Adrenal gland (tissue), 12 donors: ENCODE data around the gene GALNT12. TPM values are rescaled to one million over a fixed set of nuclear protein-coding genes. Genes with fewer than 3 reads are reported as not detected.
A peak's percentile ranks its signal among the peaks of the same experiment; 100 is the strongest.

Experiments used
- DNase-seq, 7 donors: peaks; one replicate each; pipeline ENCODE4 v3.0.0-alpha.2; 2019 to 2020
- H3K27ac ChIP-seq, 5 donors: fragments of 200-600 bp; sonication (generic) in 4 of 5; 1 replicate in 3 of 5; 2 replicates in 2 of 5; pipeline versions ENCODE4 v1.5.1 to v1.8.0; 2016 to 2020; ENCODE audit warnings: mild to moderate bottlenecking in 1 of 5
- H3K27me3 ChIP-seq: fragments of 200-600 bp; 2 replicates; pipeline ENCODE4 v1.8.0; 2021
- H3K36me3 ChIP-seq, 2 donors: fragments of 200-600 bp; replicated peaks in 1 of 2; 1 replicate in 1 of 2; 2 replicates in 1 of 2; pipeline versions ENCODE4 v1.5.1 to v1.8.0; 2018 to 2022
- H3K4me1 ChIP-seq, 2 donors: fragments of 200-600 bp; replicated peaks in 1 of 2; 1 replicate in 1 of 2; 2 replicates in 1 of 2; pipeline versions ENCODE4 v1.5.1 to v1.8.0; 2018 to 2021
- H3K4me3 ChIP-seq, 4 donors: fragments of 200-600 bp; sonication (generic) in 3 of 4; one replicate each; pipeline ENCODE4 v1.5.1; 2016 to 2018
- H3K9me3 ChIP-seq, 3 donors: fragments of 200-600 bp; sonication (generic) in 1 of 3; replicated peaks in 1 of 3; 1 replicate in 2 of 3; 2 replicates in 1 of 3; pipeline versions ENCODE4 v1.5.1 to v1.8.0; 2016 to 2021
- POLR2A ChIP-seq, 2 donors: fragments of 450-650 bp; IDR thresholded peaks; one replicate each; pipeline ENCODE4 v1.6.1; 2017; ENCODE audit warnings: antibody characterized with exemption in 2 of 2, mild to moderate bottlenecking in 2 of 2, moderate library complexity in 1 of 2
- WGBS, 4 donors: extraction: QIAGEN DNeasy Blood & Tissue Kit in 2 of 4; methylation state at CpG; one replicate each; pipeline versions ENCODE4 v1.1.5 to v1.1.7; 2013 to 2017; 5-methylcytosine and 5-hydroxymethylcytosine counted together
- intact Hi-C, 2 donors: fragments of 100-400 bp; cut with DNase I; formaldehyde crosslinking; loops; one replicate each; pipeline versions ENCODE4 v1.14.1 to v1.15.0; 2022 to 2023
- polyA plus RNA-seq, 3 donors: library from polyadenylated mRNA; stranded (reverse); fragments of 200-250 nt in 2 of 3; fragments of 350-450 nt in 1 of 3; fragmentation: Illumina TruSeq in 1 of 3; extraction: RNeasy Lipid Tissue Mini Kit (QIAGEN cat#74804) in 1 of 3; gene quantifications; one replicate each; pipeline ENCODE4 v1.2.3, GENCODE V29; 2013 to 2014
- total RNA-seq, 9 donors: library from RNA; depleted of rRNA in 4 of 9; stranded (reverse); fragments of >200 nt in 4 of 9; fragments of 120-200 nt in 1 of 9; fragmentation: NEBNext Ultra II Directional in 1 of 9; extraction: Animal tissue kit (Norgen Biotek cat#: 25700) in 1 of 9; gene quantifications; one replicate each; pipeline versions ENCODE4 v1.1.0 to v1.2.4, GENCODE V29; 2013 to 2023
- TF ChIP-seq, protein P1 (sequence below), 6 experiments: fragments of 450-650 bp in 4 of 6; fragments of 200-600 bp in 2 of 6; sonication (generic) in 1 of 6; IDR thresholded peaks; 1 replicate in 5 of 6; 2 replicates in 1 of 6; pipeline versions ENCODE4 v1.5.1 to v1.8.0; 2016 to 2021; ENCODE audit warnings: antibody characterized with exemption in 6 of 6, mild to moderate bottlenecking in 2 of 6, moderate library complexity in 1 of 6
- donor health status: healthy with polysubstance abuse.
- donor health status: Bipolar disorder and iron deficiency.
- donor health status: DM: yes; HTN: yes; CAD: no.
- donor health status: DM: no; HTN: no; CAD: no.
- donor health status: DM: no; HTN: no; CAD: no.
- donor health status: DM: yes; HTN: yes; CAD: no.

Gene GALNT12
- total and polyA plus RNA-seq, 12 donors: 1.1 to 20.6 (median 4.2) TPM

DNA sequence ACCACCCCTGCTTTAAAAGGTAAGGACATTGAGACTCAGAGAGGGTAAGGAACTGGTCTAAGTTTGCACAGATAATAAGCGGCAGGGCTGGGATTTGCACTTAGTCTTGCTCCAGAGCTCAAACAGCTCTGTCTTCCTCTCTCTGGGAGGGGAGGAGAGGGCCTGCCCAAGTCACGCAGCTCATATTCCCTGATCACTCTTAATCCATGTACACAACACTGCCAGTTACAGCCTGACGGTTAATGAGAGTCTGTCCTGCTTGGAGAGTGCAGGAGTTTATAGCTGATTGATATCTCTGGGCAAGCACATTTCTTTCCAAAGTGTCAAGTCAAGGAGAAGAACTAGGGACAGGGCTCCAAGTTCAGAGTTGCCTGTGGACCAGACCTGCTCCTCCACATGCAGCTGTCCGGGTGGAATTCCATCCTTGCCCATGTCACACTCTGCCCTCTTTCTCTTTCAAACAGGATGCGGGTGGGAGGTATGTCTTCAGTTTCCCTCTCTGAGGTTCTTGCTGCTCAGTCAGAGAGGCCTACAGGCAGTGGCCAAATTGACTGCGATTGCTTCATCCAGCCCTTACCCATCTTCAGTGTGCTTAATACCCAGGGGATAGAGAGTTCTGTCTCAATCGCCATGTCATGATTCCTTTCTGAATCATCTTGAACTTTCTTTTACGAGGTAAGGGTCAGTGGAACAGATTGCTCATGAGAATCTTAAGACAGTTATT is 54.5 kb downstream of the GALNT12 start:
- Histone ChIP-seq H3K27me3 (no peaks in the 10 kb centered on the region), H3K4me1 (peaks cover 10 to 15% of the 10 kb centered on the region in 2 donors), H3K9me3 (no peaks in the 10 kb centered on the region), H3K36me3 (no peaks in the 10 kb centered on the region), H3K4me3 (no peak overlapping the region), H3K27ac (peak overlapping the region in 2 of 5 donors; percentile 13 to 79)
- 65 to 72% (median 67%) methylated on average over 8 of the region's 8 CpGs for WGBS, 4 donors
- peak in 3 of 7 donors; percentile 29 to 67 (median 61) for DNase-seq
- intact Hi-C loops: loop anchor here in 1 of 2 donors (5.0 to 10.0 kb wide), 3 partner anchors 83 to 280 kb away; partner anchors contain the start of gene COL15A1
- TF ChIP-seq, protein P1, sequence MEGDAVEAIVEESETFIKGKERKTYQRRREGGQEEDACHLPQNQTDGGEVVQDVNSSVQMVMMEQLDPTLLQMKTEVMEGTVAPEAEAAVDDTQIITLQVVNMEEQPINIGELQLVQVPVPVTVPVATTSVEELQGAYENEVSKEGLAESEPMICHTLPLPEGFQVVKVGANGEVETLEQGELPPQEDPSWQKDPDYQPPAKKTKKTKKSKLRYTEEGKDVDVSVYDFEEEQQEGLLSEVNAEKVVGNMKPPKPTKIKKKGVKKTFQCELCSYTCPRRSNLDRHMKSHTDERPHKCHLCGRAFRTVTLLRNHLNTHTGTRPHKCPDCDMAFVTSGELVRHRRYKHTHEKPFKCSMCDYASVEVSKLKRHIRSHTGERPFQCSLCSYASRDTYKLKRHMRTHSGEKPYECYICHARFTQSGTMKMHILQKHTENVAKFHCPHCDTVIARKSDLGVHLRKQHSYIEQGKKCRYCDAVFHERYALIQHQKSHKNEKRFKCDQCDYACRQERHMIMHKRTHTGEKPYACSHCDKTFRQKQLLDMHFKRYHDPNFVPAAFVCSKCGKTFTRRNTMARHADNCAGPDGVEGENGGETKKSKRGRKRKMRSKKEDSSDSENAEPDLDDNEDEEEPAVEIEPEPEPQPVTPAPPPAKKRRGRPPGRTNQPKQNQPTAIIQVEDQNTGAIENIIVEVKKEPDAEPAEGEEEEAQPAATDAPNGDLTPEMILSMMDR (IDR thresholded peaks at IDR 0.05): no peak
- TF ChIP-seq POLR2A (IDR thresholded peaks at IDR 0.05): no peak

DNA sequence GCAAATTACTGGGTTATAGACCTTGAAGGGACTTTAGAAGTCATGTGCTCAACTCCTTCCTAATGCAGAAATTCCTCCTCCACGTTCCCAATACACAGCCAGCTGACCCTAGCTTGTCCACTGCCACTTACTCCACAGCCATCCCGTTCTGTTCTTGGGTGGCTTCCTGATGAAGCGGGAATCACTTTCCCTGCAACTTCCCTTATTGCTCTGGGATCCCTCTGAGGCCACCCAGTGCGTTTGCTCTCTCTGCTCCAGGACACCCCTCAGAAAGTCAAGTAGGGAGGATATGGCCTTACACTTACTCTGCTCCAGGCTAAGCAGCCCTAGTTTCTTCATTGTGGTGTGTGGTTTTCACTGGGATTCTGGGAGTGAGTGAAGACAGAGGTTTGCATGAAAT is 55.5 kb downstream of the GALNT12 start:
- H3K9me3 ChIP-seq: no peaks in the 10 kb centered on the region
- no peak for TF ChIP-seq POLR2A (IDR thresholded peaks at IDR 0.05)
- TF ChIP-seq, protein P1 (IDR thresholded peaks at IDR 0.05): no peak
- WGBS, 4 donors: 65 to 93% (median 73%) methylated on average over 4 of the region's 4 CpGs
- no peak overlapping the region for H3K4me3 ChIP-seq
- peaks cover 12 to 25% of the 10 kb centered on the region in 2 donors for H3K4me1 ChIP-seq
- H3K36me3 ChIP-seq: no peaks in the 10 kb centered on the region
- peak overlapping the region in 2 of 5 donors; percentile 28 to 79 for H3K27ac ChIP-seq
- intact Hi-C loops: loop anchor here in 1 of 2 donors (5.0 to 10.0 kb wide), 3 partner anchors 82 to 279 kb away; partner anchors contain the start of gene COL15A1
- no peak for DNase-seq
- H3K27me3 ChIP-seq: no peaks in the 10 kb centered on the region

DNA sequence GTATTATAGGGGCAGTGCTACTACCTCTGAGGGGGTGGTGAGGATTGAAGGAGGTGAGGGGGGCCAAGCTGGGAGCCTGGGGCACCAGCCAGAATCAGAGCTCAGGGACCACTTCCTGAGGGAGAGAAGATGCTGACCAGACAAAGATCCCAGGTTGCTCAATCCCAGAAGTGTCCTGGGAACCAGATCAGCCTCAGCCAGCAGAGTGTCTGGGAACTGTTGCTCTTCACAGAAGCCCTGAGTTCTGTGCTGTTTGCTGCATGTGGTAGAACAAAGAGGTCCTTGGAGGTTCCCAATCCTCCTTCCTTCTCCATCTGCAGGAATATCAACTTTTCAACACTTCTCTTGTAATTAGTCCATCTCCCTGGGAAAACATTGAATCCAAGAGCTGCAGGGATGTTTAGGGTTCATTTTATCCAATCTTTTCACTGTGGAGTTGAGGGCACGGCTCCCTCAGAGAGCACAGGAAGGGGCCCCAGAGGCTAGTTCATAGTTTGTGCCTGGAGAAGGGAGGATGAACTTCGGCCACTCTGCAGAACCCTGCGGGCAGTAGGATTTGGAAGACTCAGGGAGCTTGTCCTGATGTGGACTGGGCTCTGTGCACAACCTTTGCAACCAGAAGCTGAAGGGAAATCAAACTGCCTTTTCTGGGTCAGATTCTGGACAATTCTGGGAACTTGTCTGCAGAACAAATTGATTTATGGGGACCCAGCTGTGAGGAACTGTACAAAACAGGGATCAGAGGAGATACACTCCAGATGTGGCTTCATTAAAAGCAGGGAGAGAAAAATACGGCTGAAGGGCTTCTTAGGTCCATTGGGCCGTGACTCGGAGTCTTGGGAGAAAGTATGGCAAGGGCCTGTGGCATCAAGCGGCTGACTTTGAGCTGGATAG is 57.1 kb downstream of the GALNT12 start:
- no peaks in the 10 kb centered on the region for H3K36me3 ChIP-seq
- peak overlapping the region in 2 of 5 donors; percentile 69 to 79 for H3K27ac ChIP-seq
- intact Hi-C loops: loop anchor here in 1 of 2 donors (5.0 to 10.0 kb wide), 3 partner anchors 80 to 278 kb away; partner anchors contain the start of gene COL15A1
- no peaks in the 10 kb centered on the region for H3K27me3 ChIP-seq
- H3K4me3 ChIP-seq: no peak overlapping the region
- 74 to 85% (median 77%) methylated on average over 7 of the region's 7 CpGs for WGBS, 4 donors
- peak in 2 of 7 donors; percentile 26 to 51 for DNase-seq
- TF ChIP-seq POLR2A (IDR thresholded peaks at IDR 0.05): no peak
- TF ChIP-seq, protein P1 (IDR thresholded peaks at IDR 0.05): no peak
- peaks cover 12 to 36% of the 10 kb centered on the region in 2 donors for H3K4me1 ChIP-seq
- H3K9me3 ChIP-seq: no peaks in the 10 kb centered on the region
